Transverse colon (tissue), 4 donors: ENCODE data around the gene SELENON. TPM values are rescaled to one million over a fixed set of nuclear protein-coding genes. Genes with fewer than 3 reads are reported as not detected.

Experiments
- DNase-seq: peaks from one replicate; pipeline ENCODE4 v3.0.0-alpha.2; 2019
- H3K27ac ChIP-seq, 4 donors: fragments of 200-600 bp; sonication (generic); 2 replicates each; pipeline ENCODE4 v1.5.1; 2016 to 2018; ENCODE audit warnings: inconsistent platforms in 4 of 4
- H3K27me3 ChIP-seq: fragments of 200-600 bp; sonication (generic); 2 replicates; pipeline ENCODE4 v1.5.1; 2017; ENCODE audit warnings: inconsistent platforms
- H3K36me3 ChIP-seq, 4 donors: fragments of 200-600 bp; sonication (generic); 2 replicates each; pipeline ENCODE4 v1.5.1; 2017 to 2019; ENCODE audit warnings: inconsistent platforms in 4 of 4
- H3K4me1 ChIP-seq, 4 donors: fragments of 200-600 bp; sonication (generic); 2 replicates each; pipeline ENCODE4 v1.5.1; 2017 to 2020; ENCODE audit warnings: inconsistent platforms in 4 of 4
- H3K4me3 ChIP-seq, 4 donors: fragments of 200-600 bp; sonication (generic); 1 replicate in 1 of 4; 2 replicates in 3 of 4; pipeline versions ENCODE4 v1.5.1 to v1.6.1; 2017 to 2019; ENCODE audit warnings: inconsistent platforms in 4 of 4
- H3K9me3 ChIP-seq, 2 donors: fragments of 200-600 bp; sonication (generic); 2 replicates each; pipeline ENCODE4 v1.5.1; 2017 to 2019; ENCODE audit warnings: inconsistent platforms in 2 of 2
- EP300 ChIP-seq: sonication (generic); formaldehyde crosslinking; IDR thresholded peaks from one replicate; pipeline ENCODE4 v1.6.1; 2017; ENCODE audit warnings: antibody characterized with exemption, low read depth
- POLR2A ChIP-seq: fragments of 450-650 bp; IDR thresholded peaks from one replicate; pipeline ENCODE4 v1.6.1; 2016; ENCODE audit warnings: antibody characterized with exemption, mild to moderate bottlenecking, moderate library complexity
- POLR2AphosphoS5 ChIP-seq, 3 donors: sonication (generic); formaldehyde crosslinking; IDR thresholded peaks; one replicate each; pipeline ENCODE4 v1.6.1; 2016; ENCODE audit warnings: antibody characterized with exemption in 3 of 3
- WGBS, 2 donors: methylation state at CpG; one replicate each; pipeline ENCODE4 v1.1.5; 2018; ENCODE audit warnings: low coverage in 1 of 2; 5-methylcytosine and 5-hydroxymethylcytosine counted together
- in situ Hi-C, 4 donors: fragments of 200-750 bp; cut with MboI; loops; one replicate each; pipeline versions ENCODE4 v1.15.0 to v1.15.1; 2017; ENCODE audit warnings: low sequenced_read_pairs in 3 of 4, low pct_ligation_motif_present in 1 of 4, low pct_unique_long_range_greater_than_20kb in 1 of 4
- intact Hi-C: fragments of 100-400 bp; cut with DNase I; formaldehyde crosslinking; loops from one replicate; pipeline ENCODE4 v1.15.1; 2023; ENCODE audit warnings: low total_unique reads
- total RNA-seq, 4 donors: library from RNA; depleted of rRNA; stranded (reverse); fragments of >200 nt; gene quantifications; one replicate each; pipeline ENCODE4 v1.1.0, GENCODE V29; 2016
- TF ChIP-seq, protein P1 (sequence below), 5 experiments: fragments of 200-600 bp in 3 of 5; fragments of 450-650 bp in 2 of 5; sonication (generic) in 3 of 5; IDR thresholded peaks; 1 replicate in 2 of 5; 2 replicates in 3 of 5; pipeline ENCODE4 v1.5.1; 2016 to 2017; ENCODE audit warnings: antibody characterized with exemption in 5 of 5, inconsistent platforms in 3 of 5, mild to moderate bottlenecking in 2 of 5, moderate library complexity in 1 of 5

SELENON gene
- 10 to 100 TPM; 17.1 to 68.1 (median 24.4) TPM for total RNA-seq

- WGBS, 2 donors: 0 to 1% methylated on average over 2 to 28 of the region's 91 CpGs
- in situ Hi-C loops (loop anchor here (5.0 to 25.0 kb wide), 3 partner anchors 185 to 188 kb away; partner anchors contain the start of gene MAN1C1 (in 3 of the 4)), intact Hi-C loops (loop anchor here (5.0 kb wide), 2 partner anchors 188 to 197 kb away; partner anchors contain the start of gene PAFAH2)
- TF ChIP-seq POLR2AphosphoS5 (IDR thresholded peaks at IDR 0.05): peak in 1 of 3 donors; percentile 13
- no peak for TF ChIP-seq POLR2A
- TF ChIP-seq EP300: no peak
- peak within 1 kb of the TSS; percentile 79 to 86 (median 82) for H3K27ac ChIP-seq
- peak within 1 kb of the TSS; percentile 50 to 70 (median 57) for H3K4me3 ChIP-seq
- no peaks in the 10 kb centered on the region for H3K36me3 ChIP-seq
- H3K27me3 ChIP-seq: no peaks in the 10 kb centered on the region
- DNase-seq: peak; percentile 59
- H3K9me3 ChIP-seq: no peaks in the 10 kb centered on the region
- peaks cover 17 to 37% (median 20%) of the 10 kb centered on the region in 4 donors for H3K4me1 ChIP-seq
Measured at GRCh38 chr1:25799935-25800702, at the start of gene SELENON. TSS of gene SELENON (plus strand) at chr1:25800193. CDS start at chr1:25800231, 38 bp downstream.

GRCh38 chr1:25750923-25751605 lies 48.9 kb upstream of the SELENON start:
- DNase-seq: no peak
- intact Hi-C loops (loop anchor here (5.0 kb wide), 1 partner anchor 606 kb away; no protein-coding TSS in a partner anchor), in situ Hi-C loops (no loop called here)
- Histone ChIP-seq H3K4me3 (no peak overlapping the region), H3K27ac (no peak overlapping the region), H3K4me1 (no peaks in the 10 kb centered on the region), H3K27me3 (no peaks in the 10 kb centered on the region), H3K9me3 (no peaks in the 10 kb centered on the region), H3K36me3 (no peaks in the 10 kb centered on the region)
- TF ChIP-seq, protein P1, sequence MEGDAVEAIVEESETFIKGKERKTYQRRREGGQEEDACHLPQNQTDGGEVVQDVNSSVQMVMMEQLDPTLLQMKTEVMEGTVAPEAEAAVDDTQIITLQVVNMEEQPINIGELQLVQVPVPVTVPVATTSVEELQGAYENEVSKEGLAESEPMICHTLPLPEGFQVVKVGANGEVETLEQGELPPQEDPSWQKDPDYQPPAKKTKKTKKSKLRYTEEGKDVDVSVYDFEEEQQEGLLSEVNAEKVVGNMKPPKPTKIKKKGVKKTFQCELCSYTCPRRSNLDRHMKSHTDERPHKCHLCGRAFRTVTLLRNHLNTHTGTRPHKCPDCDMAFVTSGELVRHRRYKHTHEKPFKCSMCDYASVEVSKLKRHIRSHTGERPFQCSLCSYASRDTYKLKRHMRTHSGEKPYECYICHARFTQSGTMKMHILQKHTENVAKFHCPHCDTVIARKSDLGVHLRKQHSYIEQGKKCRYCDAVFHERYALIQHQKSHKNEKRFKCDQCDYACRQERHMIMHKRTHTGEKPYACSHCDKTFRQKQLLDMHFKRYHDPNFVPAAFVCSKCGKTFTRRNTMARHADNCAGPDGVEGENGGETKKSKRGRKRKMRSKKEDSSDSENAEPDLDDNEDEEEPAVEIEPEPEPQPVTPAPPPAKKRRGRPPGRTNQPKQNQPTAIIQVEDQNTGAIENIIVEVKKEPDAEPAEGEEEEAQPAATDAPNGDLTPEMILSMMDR (IDR thresholded peaks at IDR 0.05): no peak
- TF ChIP-seq POLR2AphosphoS5 (IDR thresholded peaks at IDR 0.05): no peak
- no peak for TF ChIP-seq EP300
- no peak for TF ChIP-seq POLR2A
- 78 to 84% methylated on average over 5 to 6 of the region's 6 CpGs for WGBS, 2 donors

DNA sequence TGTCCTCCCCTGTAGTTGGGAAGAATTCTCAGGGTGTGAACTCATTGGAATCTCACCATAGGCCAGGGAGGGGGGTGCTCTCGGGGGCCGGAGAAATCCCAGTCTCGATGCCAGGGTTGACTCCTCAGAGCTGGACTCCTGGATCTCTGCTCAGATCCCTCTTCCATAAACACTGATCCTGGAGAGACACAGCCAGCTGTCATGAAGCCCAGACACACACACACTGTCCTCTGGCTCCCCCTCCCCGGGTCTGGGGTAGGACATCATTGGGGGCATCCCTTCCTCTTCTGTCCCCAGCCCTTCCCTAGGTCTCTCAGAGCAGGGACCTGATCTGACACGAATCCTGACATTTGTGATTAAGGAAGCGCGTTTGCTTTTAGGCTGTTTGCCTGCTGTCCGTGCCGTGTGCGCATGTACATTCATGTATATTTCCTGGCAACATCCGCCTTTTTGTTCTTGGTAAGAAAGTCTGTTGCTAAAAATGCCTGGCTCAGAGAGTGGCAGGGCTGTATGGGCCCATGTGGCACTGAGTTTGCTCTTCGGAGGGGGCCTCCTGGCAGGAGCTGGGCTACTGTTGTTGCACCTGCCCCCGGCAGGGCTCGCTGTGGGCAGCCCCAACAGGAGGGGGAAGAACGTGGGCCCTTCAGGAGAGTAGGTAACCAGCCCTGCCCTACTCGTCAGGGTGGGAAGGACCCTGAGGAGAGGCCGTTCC lies 45.4 kb upstream of the SELENON start:
- Histone ChIP-seq H3K27me3 (no peaks in the 10 kb centered on the region), H3K36me3 (no peaks in the 10 kb centered on the region), H3K4me3 (no peak overlapping the region), H3K4me1 (no peaks in the 10 kb centered on the region), H3K9me3 (no peaks in the 10 kb centered on the region), H3K27ac (no peak overlapping the region)
- WGBS, 2 donors: 74 to 80% methylated on average over 4 to 17 of the region's 17 CpGs
- in situ Hi-C loops: no loop called here
- intact Hi-C loops: loop anchor here (5.0 kb wide), 1 partner anchor 603 kb away; no protein-coding TSS in a partner anchor
- DNase-seq: no peak
- TF ChIP-seq POLR2AphosphoS5 (IDR thresholded peaks at IDR 0.05) (no peak), POLR2A (no peak), EP300 (no peak)
- TF ChIP-seq, protein P1 (IDR thresholded peaks at IDR 0.05): no peak

DNA sequence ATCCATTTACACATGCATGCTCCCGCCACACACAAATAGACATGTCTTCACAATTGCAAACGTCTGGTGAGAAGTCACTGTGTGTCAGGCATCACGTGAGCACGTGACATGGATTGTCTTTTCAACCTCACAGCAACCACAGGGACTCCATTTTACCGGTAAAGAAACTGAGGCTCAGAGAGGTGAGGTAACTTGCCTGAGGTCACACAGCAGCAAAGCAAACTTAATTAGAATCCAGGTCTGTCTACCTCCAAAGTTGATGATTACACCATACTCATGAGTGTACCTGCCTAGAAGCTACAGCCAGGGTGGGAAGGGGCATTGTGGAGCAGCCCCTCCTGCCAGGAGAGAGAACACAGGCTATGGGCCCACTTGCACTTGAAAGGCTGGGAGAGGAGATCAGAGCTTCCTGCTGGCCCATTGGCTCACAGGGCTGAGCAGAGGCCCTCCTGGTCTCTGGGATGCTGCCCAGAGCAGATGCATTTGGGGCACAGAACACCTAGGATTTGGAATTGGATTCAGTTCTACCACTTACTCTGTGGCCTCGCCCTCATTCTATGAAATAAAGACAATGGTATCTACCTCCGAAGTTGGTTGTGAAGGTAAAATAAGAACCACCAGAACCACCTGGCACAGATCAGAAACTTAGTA lies 44.4 kb upstream of the SELENON start:
- H3K27me3 ChIP-seq: no peaks in the 10 kb centered on the region
- WGBS, 2 donors: 80 to 81% methylated on average over 7 of the region's 7 CpGs

More for the DNA sequence above, 44.4 kb upstream of the SELENON start:
- H3K27ac ChIP-seq: no peak overlapping the region
- DNase-seq: no peak
- H3K9me3 ChIP-seq: no peaks in the 10 kb centered on the region
- no peak overlapping the region for H3K4me3 ChIP-seq
- in situ Hi-C loops (no loop called here), intact Hi-C loops (no loop called here)
- no peaks in the 10 kb centered on the region for H3K36me3 ChIP-seq
- TF ChIP-seq EP300 (no peak), POLR2AphosphoS5 (IDR thresholded peaks at IDR 0.05) (no peak), POLR2A (no peak)
- TF ChIP-seq, protein P1 (IDR thresholded peaks at IDR 0.05): no peak
- H3K4me1 ChIP-seq: no peaks in the 10 kb centered on the region
